DND-41 (cell line): ENCODE results near the gene PMAIP1.
"Not testable (repeated sequence)": the region's sequence is repeated elsewhere in the genome, so short reads cannot be mapped to it uniquely, and the experiment has no call there.

Source experiments
- ATAC-seq: fragments of 200-7000 bp; cut with Tn5 transposase; 3 replicates; pipeline ENCODE4 v1.9.1; 2021; ENCODE audit warnings: low read depth; ENCODE audit not compliant: insufficient read depth
- DNase-seq: peaks from one replicate; pipeline ENCODE4 v3.0.0-alpha.2; 2020
- H2AFZ ChIP-seq: 2 replicates; pipeline ENCODE4 v1.6.0; 2012; ENCODE audit warnings: low read depth, low read length
- H3K27ac ChIP-seq: 2 replicates; pipeline ENCODE4 v1.5.1; 2012; ENCODE audit warnings: low read length, inconsistent platforms
- H3K27me3 ChIP-seq: fragments of 200-600 bp; sonication (generic); 2 replicates; pipeline ENCODE4 v1.6.0; 2012; ENCODE audit warnings: low read length, mild to moderate bottlenecking, inconsistent platforms; ENCODE audit not compliant: insufficient read depth, poor library complexity
- H3K36me3 ChIP-seq: 2 replicates; pipeline ENCODE4 v1.5.1; 2012; ENCODE audit warnings: low read length, inconsistent platforms; ENCODE audit not compliant: insufficient read depth
- H3K4me1 ChIP-seq: 2 replicates; pipeline ENCODE4 v1.5.1; 2012; ENCODE audit warnings: mild to moderate bottlenecking, low read length; ENCODE audit not compliant: insufficient read depth
- H3K4me2 ChIP-seq: 2 replicates; pipeline ENCODE4 v1.6.0; 2012; ENCODE audit warnings: mild to moderate bottlenecking, moderate library complexity, low read length, inconsistent platforms; ENCODE audit not compliant: insufficient read depth
- H3K4me3 ChIP-seq, 2 experiments: fragments of 200-600 bp in 1 of 2; shearing (Covaris generic) in 1 of 2; 2 replicates each; pipeline ENCODE4 v1.5.1; 2012 to 2016; ENCODE audit warnings: inconsistent platforms in 2 of 2, low read length in 2 of 2, mild to moderate bottlenecking in 2 of 2, low read depth in 1 of 2, moderate library complexity in 1 of 2
- H3K79me2 ChIP-seq: 2 replicates; pipeline ENCODE4 v1.6.0; 2012; ENCODE audit warnings: low read length, inconsistent platforms; ENCODE audit not compliant: insufficient read depth
- H3K9ac ChIP-seq: 2 replicates; pipeline ENCODE4 v1.6.0; 2012; ENCODE audit warnings: low read depth, mild to moderate bottlenecking, inconsistent platforms, low read length, moderate library complexity
- H3K9me3 ChIP-seq: 2 replicates; pipeline ENCODE4 v1.5.1; 2012; ENCODE audit warnings: low read length, moderate library complexity, mild to moderate bottlenecking, inconsistent platforms; ENCODE audit not compliant: insufficient read depth, severe bottlenecking
- H4K20me1 ChIP-seq: 2 replicates; pipeline ENCODE4 v1.6.0; 2012; ENCODE audit warnings: low read length; ENCODE audit not compliant: insufficient read depth
- EZH2 ChIP-seq: IDR thresholded peaks from 3 replicates; pipeline ENCODE4 v1.6.1; 2012; ENCODE audit warnings: borderline replicate concordance, low read depth, mild to moderate bottlenecking, moderate library complexity, low read length, inconsistent platforms; ENCODE audit not compliant: severe bottlenecking
- TF ChIP-seq, protein P1 (sequence below): IDR thresholded peaks from 2 replicates; pipeline ENCODE4 v1.5.1; 2012; ENCODE audit warnings: borderline replicate concordance, low read length, moderate library complexity, mild to moderate bottlenecking; ENCODE audit not compliant: poor library complexity, severe bottlenecking; ENCODE audit errors: extremely low read depth

PMAIP1 gene

DNA sequence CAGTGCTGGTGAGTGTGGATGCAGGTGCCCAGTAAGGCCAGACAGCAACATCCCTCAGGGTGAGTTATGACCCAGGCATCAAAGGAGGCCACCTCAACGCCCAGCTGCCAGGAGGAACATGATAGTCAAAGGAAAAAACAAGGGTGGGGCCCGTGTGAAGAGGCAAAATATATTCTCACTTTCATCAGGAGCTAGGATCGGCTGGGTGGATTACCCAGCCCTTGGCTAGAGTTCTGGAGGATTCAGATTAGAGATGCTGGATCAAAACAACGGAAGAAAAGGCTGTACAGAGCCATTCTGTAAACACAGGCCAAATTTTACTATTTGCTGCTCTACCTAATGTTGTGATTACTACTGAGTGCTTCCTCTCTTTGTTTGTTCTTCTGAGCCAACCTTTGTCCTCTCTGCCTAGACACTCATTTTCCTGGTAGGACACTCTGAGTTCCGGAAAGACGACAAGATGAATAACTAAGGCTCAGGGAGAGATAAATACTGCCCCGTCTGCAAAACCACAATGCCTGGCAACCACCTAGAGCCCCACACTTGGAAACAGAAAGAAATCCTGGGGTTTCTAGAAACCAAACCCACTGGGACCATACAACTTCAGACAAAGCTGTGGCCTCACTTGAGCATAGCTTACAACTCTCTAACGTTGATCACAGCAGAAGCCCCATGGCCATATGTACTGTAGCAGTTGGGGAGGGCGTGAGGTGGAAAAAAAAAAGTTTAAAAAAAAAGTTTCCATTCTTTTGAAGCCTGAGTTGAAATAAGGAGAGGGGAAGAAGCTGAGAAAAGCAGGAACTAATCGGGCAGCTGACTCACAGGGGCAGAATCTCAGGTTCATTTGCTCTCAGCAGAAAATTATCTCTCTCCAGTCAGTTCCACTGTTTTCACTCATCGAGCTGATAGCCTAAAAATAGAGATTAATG is 17.8 kb upstream of the PMAIP1 start:
- H3K27me3 ChIP-seq: no peaks in the 10 kb centered on the region
- peaks cover 35% of the 10 kb centered on the region for H3K4me1 ChIP-seq
- no peak overlapping the region for H3K9ac ChIP-seq
- no peak overlapping the region for H3K4me2 ChIP-seq
- peak; percentile 58 for DNase-seq
- TF ChIP-seq, protein P1, sequence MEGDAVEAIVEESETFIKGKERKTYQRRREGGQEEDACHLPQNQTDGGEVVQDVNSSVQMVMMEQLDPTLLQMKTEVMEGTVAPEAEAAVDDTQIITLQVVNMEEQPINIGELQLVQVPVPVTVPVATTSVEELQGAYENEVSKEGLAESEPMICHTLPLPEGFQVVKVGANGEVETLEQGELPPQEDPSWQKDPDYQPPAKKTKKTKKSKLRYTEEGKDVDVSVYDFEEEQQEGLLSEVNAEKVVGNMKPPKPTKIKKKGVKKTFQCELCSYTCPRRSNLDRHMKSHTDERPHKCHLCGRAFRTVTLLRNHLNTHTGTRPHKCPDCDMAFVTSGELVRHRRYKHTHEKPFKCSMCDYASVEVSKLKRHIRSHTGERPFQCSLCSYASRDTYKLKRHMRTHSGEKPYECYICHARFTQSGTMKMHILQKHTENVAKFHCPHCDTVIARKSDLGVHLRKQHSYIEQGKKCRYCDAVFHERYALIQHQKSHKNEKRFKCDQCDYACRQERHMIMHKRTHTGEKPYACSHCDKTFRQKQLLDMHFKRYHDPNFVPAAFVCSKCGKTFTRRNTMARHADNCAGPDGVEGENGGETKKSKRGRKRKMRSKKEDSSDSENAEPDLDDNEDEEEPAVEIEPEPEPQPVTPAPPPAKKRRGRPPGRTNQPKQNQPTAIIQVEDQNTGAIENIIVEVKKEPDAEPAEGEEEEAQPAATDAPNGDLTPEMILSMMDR: no peak
- TF ChIP-seq EZH2: no peak
- no peak overlapping the region for H3K27ac ChIP-seq
- H2AFZ ChIP-seq: no peak overlapping the region
- H3K4me3 ChIP-seq: no peak overlapping the region
- H3K79me2 ChIP-seq: no peaks in the 10 kb centered on the region
- no peaks in the 10 kb centered on the region for H3K9me3 ChIP-seq
- peak; percentile 87 for ATAC-seq
- H3K36me3 ChIP-seq: no peaks in the 10 kb centered on the region
- H4K20me1 ChIP-seq: no peaks in the 10 kb centered on the region

DNA sequence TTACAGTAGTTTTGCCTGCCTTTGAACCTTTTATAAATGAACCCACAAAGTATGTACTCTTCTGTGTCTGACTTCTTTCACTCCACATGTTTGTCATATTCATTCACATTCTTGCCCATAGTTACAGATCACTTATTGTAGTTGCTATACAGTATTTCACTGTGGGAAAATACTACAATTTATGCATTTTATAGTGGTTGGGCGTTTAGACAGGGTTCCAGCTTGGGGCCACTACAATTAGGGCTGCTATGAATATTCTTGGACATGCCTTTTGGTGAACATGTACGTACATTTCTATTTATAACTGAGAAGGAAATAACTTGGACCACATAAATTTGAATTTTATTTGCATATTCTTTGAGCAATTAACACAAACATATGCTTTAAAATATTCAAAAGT is 15.4 kb upstream of the PMAIP1 start:
- Histone ChIP-seq H3K4me2 (no peak overlapping the region), H2AFZ (no peak overlapping the region), H3K4me1 (peaks cover 35% of the 10 kb centered on the region), H3K36me3 (no peaks in the 10 kb centered on the region), H3K9ac (no peak overlapping the region), H4K20me1 (no peaks in the 10 kb centered on the region), H3K4me3 (no peak overlapping the region), H3K9me3 (no peaks in the 10 kb centered on the region), H3K27me3 (no peaks in the 10 kb centered on the region), H3K79me2 (no peaks in the 10 kb centered on the region), H3K27ac (no peak overlapping the region)
- TF ChIP-seq, protein P1: no peak
- TF ChIP-seq EZH2: no peak
- ATAC-seq (no peak), DNase-seq (no peak)

DNA sequence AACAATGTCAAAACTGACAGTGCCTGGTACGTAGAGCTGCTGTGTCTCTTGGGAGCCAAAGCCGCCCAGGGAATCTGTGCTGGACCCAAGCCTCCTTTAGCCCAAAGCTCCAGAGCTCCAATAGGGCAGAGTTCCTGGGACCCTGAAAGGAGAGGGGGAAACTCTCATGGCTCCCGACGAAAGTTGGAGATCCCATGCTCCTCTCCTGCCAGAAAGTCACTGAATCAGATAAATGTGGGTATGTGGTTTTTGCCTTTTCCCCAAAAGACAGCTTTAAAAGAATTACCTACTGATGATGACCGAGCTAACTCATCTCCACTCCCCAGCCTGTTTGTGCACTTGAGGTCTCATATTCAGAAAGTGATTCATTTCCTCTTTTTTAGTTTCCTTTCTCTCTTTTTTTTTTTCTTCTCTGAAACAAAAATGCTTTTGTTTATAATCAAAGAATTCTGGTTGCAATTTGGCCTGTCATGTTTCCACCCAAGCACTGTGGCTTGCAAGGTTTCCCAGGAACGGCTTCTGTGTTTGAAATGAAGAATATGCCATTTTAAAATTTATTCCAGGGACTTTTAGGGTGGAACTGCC is 14.1 kb upstream of the PMAIP1 start:
- DNase-seq (peak; percentile 32), ATAC-seq (peak; percentile 67)
- Histone ChIP-seq H3K36me3 (no peaks in the 10 kb centered on the region), H3K4me1 (peaks cover 35% of the 10 kb centered on the region), H3K4me3 (peak overlapping the region in 1 of 2 experiments; percentile 25; a peak in 1 of 4 replicates), H3K27me3 (no peaks in the 10 kb centered on the region), H2AFZ (peak overlapping the region; percentile 53; the same call in 1 of the 2 replicates), H3K79me2 (no peaks in the 10 kb centered on the region), H3K4me2 (peak overlapping the region; percentile 55), H3K9me3 (no peaks in the 10 kb centered on the region), H4K20me1 (no peaks in the 10 kb centered on the region), H3K27ac (peak overlapping the region; percentile 57), H3K9ac (0 out of 2 replicates have a peak overlapping the region, but pooled peaks have one; percentile 1)
- no peak for TF ChIP-seq EZH2
- TF ChIP-seq, protein P1: no peak

DNA sequence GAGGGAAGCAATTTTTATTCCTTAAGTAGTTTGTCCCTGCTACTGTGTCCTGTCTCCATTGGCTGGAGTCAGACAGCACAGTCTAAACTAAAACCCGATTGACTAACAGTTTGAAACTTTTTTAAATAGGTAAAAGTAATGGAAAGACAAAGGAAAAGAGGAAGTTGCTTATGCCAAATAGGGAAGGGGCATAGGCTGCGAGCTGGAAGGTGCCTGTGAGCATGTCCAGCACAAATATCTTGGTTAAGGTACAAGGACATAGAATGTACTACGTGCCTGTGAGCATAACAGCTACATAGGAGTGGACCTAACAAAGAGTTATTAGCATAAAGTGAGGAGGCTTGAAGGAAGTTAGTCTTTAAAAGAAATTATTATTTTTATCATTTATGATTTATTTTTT is 13.4 kb upstream of the PMAIP1 start:
- not testable (repeated sequence) for H3K4me3 ChIP-seq, DNase-seq, H4K20me1 ChIP-seq, ATAC-seq, H3K27ac ChIP-seq, H3K27me3 ChIP-seq, H3K36me3 ChIP-seq, H3K79me2 ChIP-seq, H3K9me3 ChIP-seq, H2AFZ ChIP-seq, H3K9ac ChIP-seq
- H3K4me2 ChIP-seq: peak overlapping the region; percentile 55
- peaks cover 35% of the 10 kb centered on the region for H3K4me1 ChIP-seq
